Kidney (tissue), 14 donors: ENCODE results near the gene DPH5. TPM values are rescaled to one million over a fixed set of nuclear protein-coding genes. Genes with fewer than 3 reads are reported as not detected.

Experiments used
- DNase-seq, 5 donors: peaks; one replicate each; pipeline ENCODE4 v3.0.0-alpha.2; 2013 to 2020
- FAIRE-seq: peaks from 2 replicates; lab custom pipeline; 2012; peaks lifted over from hg19 to GRCh38; lab: Jason Lieb, UNC
- H3K27ac ChIP-seq, 2 donors: one replicate each; pipeline ENCODE4 v1.7.0; 2013; ENCODE audit warnings: low read depth in 2 of 2, low read length in 2 of 2, inconsistent platforms in 1 of 2
- H3K27me3 ChIP-seq: one replicate; pipeline ENCODE4 v1.7.1; 2013; ENCODE audit warnings: low read length, inconsistent platforms; ENCODE audit not compliant: control insufficient read depth, insufficient read depth
- H3K36me3 ChIP-seq, 3 donors: one replicate each; pipeline versions ENCODE4 v1.7.0 to v1.7.1; 2013; ENCODE audit warnings: low read length in 3 of 3, control low read depth in 1 of 3, inconsistent platforms in 1 of 3; ENCODE audit not compliant: insufficient read depth in 3 of 3, control insufficient read depth in 2 of 3
- H3K4me1 ChIP-seq, 3 donors: one replicate each; pipeline versions ENCODE4 v1.7.0 to v1.7.1; 2013; ENCODE audit warnings: low read length in 3 of 3, inconsistent platforms in 1 of 3, low read depth in 1 of 3; ENCODE audit not compliant: control insufficient read depth in 2 of 3, insufficient read depth in 2 of 3
- H3K4me3 ChIP-seq, 3 donors: one replicate each; pipeline versions ENCODE4 v1.7.0 to v1.8.1; 2013; ENCODE audit warnings: low read length in 3 of 3, control low read depth in 1 of 3, inconsistent platforms in 1 of 3
- H3K9ac ChIP-seq, 3 donors: one replicate each; pipeline versions ENCODE4 v1.7.0 to v1.7.1; 2013; ENCODE audit warnings: low read length in 3 of 3, control low read depth in 1 of 3, inconsistent platforms in 1 of 3
- H3K9me3 ChIP-seq, 3 donors: one replicate each; pipeline versions ENCODE4 v1.7.0 to v1.7.1; 2013; ENCODE audit warnings: low read length in 3 of 3, control low read depth in 1 of 3, inconsistent platforms in 1 of 3; ENCODE audit not compliant: control insufficient read depth in 2 of 3, insufficient read depth in 1 of 3
- CTCF ChIP-seq: IDR thresholded peaks from 3 replicates; pipeline ENCODE4 v1.5.1; 2012; ENCODE audit warnings: mild to moderate bottlenecking, moderate library complexity, borderline replicate concordance; ENCODE audit not compliant: insufficient read depth; ENCODE audit errors: extremely low read depth
- intact Hi-C: fragments of 100-400 bp; cut with DNase I; formaldehyde crosslinking; loops from one replicate; pipeline ENCODE4 v1.11.1; 2022
- polyA plus RNA-seq: library from polyadenylated mRNA; stranded (reverse); fragments of 350-450 nt; fragmentation: Illumina TruSeq; extraction: RNeasy Lipid Tissue Mini Kit (QIAGEN cat#74804); gene quantifications from one replicate; pipeline ENCODE4 v1.2.3, GENCODE V29; 2014; ENCODE audit warnings: low read depth, low replicate concordance; ENCODE audit not compliant: insufficient read depth
- total RNA-seq: library from RNA; stranded (reverse); fragmentation: NEBNext Ultra II Directional; extraction: Animal tissue kit (Norgen Biotek cat#: 25700); gene quantifications from one replicate; pipeline ENCODE4 v1.2.1, GENCODE V29; 2021
- donor health status: control.
- donor health status: control.
- donor health status: control.
- donor health status: control.
- donor health status: control.
- donor health status: DM: yes; HTN: yes; CAD: no.
- donor health status: Normal renal cell carcinoma (clear cell type).

DPH5 gene
- total and polyA plus RNA-seq, 2 donors from 2014 or later = 19.7 to 44.9 TPM

DNA sequence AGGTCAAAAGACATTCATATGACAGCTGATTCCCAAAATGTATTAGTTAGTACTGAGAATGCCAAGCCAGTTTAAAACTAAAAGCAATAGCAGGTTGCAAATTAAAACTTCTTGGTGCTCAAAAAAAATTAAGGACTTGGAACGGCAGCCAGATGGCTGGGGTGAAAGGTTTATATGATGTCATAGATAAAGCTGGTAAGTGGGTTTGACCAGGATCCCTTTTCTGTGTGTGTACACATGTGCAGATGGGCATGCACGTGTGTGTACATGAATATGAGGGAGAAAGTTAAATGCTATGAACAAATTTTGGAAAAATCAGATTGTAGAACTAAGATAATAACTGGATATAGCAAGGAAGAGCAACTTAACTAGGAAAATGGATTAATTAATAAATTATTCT is 39.1 kb upstream of the DPH5 start:
- no peak for TF ChIP-seq CTCF
- intact Hi-C loops = no loop called here
- FAIRE-seq = no peak
- H3K36me3 ChIP-seq = no peaks in the 10 kb centered on the region
- no peaks in the 10 kb centered on the region for H3K9me3 ChIP-seq
- H3K9ac ChIP-seq = no peak overlapping the region
- no peak overlapping the region for H3K27ac ChIP-seq
- H3K4me3 ChIP-seq = no peak overlapping the region
- no peaks in the 10 kb centered on the region for H3K4me1 ChIP-seq
- no peaks in the 10 kb centered on the region for H3K27me3 ChIP-seq
- no peak for DNase-seq

DNA sequence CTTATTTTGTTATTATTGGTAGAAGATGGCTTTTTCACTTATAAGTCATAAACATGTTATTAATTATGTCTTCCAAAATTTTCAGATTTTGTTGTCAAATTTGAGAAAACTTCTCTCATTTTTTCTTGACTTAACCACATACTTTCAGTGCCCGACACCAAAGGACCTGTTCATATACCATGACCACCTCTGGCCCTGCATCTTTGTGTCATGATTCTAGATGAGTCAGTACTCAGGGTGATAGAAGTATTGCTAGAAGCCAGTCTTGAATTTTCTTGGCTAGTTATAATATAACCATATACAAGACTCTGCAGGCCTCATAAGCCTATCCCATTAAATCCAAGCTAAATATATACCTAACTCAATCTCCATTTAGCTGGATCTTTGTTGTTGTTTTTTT is 35.4 kb upstream of the DPH5 start:
- DNase-seq = no peak
- Histone ChIP-seq H3K4me3 (no peak overlapping the region), H3K4me1 (no peaks in the 10 kb centered on the region), H3K27ac (no peak overlapping the region), H3K9me3 (no peaks in the 10 kb centered on the region), H3K36me3 (no peaks in the 10 kb centered on the region), H3K9ac (no peak overlapping the region), H3K27me3 (no peaks in the 10 kb centered on the region)
- TF ChIP-seq CTCF = no peak
- intact Hi-C loops = no loop called here
- FAIRE-seq = no peak

DNA sequence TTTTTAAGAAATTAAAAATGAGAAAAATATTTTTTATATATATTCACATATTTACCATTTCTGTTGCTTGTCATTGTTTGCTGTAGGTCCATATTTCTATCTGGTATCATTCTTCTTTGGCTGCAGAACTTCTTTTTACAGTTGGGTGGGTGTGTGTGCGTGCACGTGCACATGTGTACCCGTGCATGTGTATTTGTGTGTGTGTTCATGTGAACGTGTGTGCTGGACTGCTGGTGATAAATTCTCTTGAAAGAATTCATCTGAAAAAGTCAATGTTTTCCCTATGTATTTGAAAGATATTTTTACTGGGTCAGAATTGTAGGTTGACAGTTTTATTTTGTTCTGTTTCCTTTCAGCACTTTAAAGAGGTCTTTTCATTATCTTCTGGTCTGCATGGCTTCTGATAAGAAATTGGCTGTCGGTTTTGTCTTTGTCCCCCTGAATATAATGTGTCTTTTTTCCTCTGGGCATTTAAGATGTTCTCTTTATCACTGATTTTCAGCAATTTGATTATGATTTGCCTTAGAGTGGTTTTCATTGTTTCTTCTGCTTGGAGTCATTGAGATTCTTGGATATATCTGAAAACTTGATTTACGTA is 34.5 kb upstream of the DPH5 start:
- Histone ChIP-seq H3K9me3 (no peaks in the 10 kb centered on the region), H3K27me3 (no peaks in the 10 kb centered on the region), H3K4me1 (no peaks in the 10 kb centered on the region), H3K4me3 (no peak overlapping the region), H3K27ac (no peak overlapping the region), H3K9ac (no peak overlapping the region), H3K36me3 (no peaks in the 10 kb centered on the region)
- no peak for TF ChIP-seq CTCF
- FAIRE-seq = no peak
- intact Hi-C loops = no loop called here
- no peak for DNase-seq

DNA sequence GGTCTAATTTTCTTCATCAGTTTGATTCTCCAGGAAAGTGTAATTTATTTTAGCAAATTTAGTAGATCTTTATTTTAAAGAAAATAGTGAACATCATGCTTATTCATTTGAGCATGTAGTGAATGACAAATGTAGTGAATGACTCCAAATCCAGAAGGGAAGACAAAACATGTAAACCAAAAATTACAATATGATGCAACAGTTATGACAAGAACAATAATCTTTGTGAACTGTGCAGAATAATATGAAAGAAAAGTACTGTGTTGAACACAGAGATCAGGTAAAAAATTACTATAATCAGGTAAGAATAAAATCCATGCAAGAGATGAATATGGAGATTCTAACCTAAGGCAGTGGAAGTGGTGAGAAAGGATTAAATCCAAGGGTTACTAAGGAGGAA is 30.0 kb upstream of the DPH5 start:
- Histone ChIP-seq H3K27ac (no peak overlapping the region), H3K36me3 (no peaks in the 10 kb centered on the region), H3K4me3 (no peak overlapping the region), H3K27me3 (no peaks in the 10 kb centered on the region), H3K9me3 (no peaks in the 10 kb centered on the region), H3K4me1 (no peaks in the 10 kb centered on the region), H3K9ac (no peak overlapping the region)
- no peak for TF ChIP-seq CTCF
- DNase-seq = no peak
- intact Hi-C loops = no loop called here
- no peak for FAIRE-seq
